Activated naive CD4-positive, alpha-beta T cell treated with anti-CD3 and anti-CD28 coated beads, Interleukin-2, amount 10 ng/mL, durations not matched to agents 7 days and 5 days (primary cell): Measurements from ENCODE around the gene TMEM245.

ENCODE experiments used
- CTCF ChIA-PET: fragments of 350-600 bp; sonication (Branson Sonifier 250); formaldehyde crosslinking; loops from one replicate; lab custom pipeline; 2021; ENCODE audit warnings: antibody characterized with exemption; lab: Charles Lee
- DNase-seq: peaks from one replicate; pipeline ENCODE4 v3.0.0-alpha.2; 2020
- H3K27ac Mint-ChIP-seq: one replicate; pipeline ENCODE4 v1.8.0; 2021; ENCODE audit warnings: mild to moderate bottlenecking, moderate library complexity, mixed read lengths
- H3K27me3 Mint-ChIP-seq: one replicate; pipeline ENCODE4 v1.8.0; 2021; ENCODE audit warnings: mild to moderate bottlenecking, mixed read lengths
- H3K36me3 Mint-ChIP-seq: one replicate; pipeline ENCODE4 v1.8.0; 2021; ENCODE audit warnings: mixed read lengths
- H3K4me1 Mint-ChIP-seq: one replicate; pipeline ENCODE4 v1.8.0; 2021; ENCODE audit warnings: mixed read lengths
- H3K4me3 Mint-ChIP-seq: one replicate; pipeline ENCODE4 v1.8.0; 2021; ENCODE audit warnings: mild to moderate bottlenecking, moderate library complexity, mixed read lengths
- H3K9me3 Mint-ChIP-seq: one replicate; pipeline ENCODE4 v1.8.0; 2021; ENCODE audit warnings: mixed read lengths

TMEM245 gene

DNA sequence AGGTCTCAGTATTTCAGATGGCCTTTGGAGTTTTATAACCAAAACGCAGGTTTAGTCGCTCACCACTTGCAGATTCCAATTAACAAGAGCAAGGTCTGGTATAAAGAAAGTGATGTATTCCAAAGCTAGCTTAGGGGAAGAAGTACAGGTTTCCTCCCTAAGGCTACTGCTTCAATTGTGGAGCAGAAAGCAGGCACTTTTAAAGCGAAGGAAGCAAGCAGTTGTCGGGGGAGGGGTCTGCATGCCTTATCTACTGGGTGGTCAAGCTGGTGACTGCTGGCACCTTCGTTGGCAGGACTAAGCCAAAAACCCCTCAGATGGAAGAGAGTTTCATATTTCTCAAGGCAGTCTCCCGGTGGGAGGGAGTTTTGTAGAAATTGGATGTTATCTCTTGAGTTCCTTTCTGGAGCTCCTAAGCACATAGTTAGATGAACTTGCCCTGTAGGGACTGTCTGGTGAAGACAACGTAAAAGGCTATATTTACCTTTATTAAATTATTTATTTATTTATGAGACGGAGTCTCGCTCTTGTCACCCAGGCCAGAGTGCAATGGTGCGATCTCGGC lies 1.6 kb upstream of the TMEM245 start:
- H3K4me3 Mint-ChIP-seq: no peak overlapping the region
- H3K36me3 Mint-ChIP-seq: peaks cover 16% of the 10 kb centered on the region
- CTCF ChIA-PET: interaction anchor here (0.6 kb wide), 1 partner anchor 172 kb away, joined by 3 read pairs; no protein-coding TSS in a partner anchor
- no peaks in the 10 kb centered on the region for H3K9me3 Mint-ChIP-seq
- no peaks in the 10 kb centered on the region for H3K27me3 Mint-ChIP-seq
- H3K4me1 Mint-ChIP-seq: peaks cover 40% of the 10 kb centered on the region
- no peak for DNase-seq
- H3K27ac Mint-ChIP-seq: no peak overlapping the region

DNA sequence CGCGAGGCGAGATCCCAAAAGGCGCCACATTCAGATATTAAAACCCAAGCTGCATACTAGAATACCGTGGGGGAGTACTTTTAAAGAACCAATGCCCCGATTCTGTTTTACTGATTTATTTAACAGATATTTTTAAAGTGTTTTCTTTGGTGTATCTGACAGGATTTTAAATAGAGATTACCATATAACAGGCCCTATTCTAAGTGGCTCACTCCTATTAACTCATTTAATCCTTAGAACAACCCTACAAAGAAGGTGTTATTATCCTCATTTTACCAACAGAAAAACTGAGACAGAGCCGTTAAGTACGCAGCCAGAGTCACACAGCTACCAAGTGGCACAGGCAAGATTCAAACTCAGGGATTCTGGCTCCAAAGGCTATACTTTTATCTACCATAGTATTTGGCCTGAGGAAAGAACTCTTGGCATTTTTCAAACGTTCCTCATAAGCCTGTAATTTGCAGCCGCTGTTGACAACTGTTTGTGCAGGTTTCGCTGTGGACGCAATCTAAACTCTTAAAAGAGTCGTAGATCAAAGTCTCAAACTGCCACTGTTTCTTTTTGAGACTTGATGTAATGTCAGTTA lies 550 bp upstream of the TMEM245 start:
- H3K27me3 Mint-ChIP-seq: no peaks in the 10 kb centered on the region
- no peak for DNase-seq
- H3K4me1 Mint-ChIP-seq: peaks cover 47% of the 10 kb centered on the region
- no peaks in the 10 kb centered on the region for H3K9me3 Mint-ChIP-seq
- CTCF ChIA-PET: interaction anchor here (0.6 to 1.7 kb wide), 4 partner anchors 13 to 109 kb away, joined by 3 to 4 read pairs (median 4); no protein-coding TSS in a partner anchor
- peak overlapping the region; percentile 76 for H3K27ac Mint-ChIP-seq
- H3K36me3 Mint-ChIP-seq: peaks cover 21% of the 10 kb centered on the region
- H3K4me3 Mint-ChIP-seq: peak overlapping the region; percentile 97

DNA sequence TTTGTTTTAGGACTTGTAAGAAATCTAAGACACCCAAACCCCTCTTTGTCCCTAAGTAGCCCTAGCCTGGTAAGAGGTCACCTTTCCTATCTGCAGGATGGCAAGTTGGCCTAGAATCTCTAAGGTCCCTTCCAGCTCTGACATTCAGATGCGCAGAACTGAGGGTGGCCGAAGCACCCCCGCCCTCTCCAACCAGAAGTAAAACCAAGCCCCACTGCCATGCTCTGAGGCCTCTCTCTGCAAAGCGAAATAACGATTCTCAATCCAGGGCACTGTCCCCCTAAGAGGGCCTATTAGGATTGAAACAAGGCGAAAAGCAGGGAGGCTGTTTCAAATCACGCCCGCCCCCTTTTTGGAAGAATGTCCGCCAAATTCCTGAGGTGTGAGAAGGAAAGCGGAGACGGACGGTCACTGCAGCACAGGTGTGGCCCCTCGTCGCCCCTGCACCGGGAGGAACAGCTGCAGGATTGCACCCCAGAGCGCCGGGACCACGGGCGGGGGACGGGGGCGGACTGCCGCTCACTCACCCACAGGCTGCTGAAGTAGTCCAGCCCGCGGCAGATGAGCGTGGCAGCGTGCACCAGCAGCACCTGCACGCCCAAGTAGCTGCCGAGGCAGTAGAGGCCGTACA lies 824 bp downstream of the TMEM245 start:
- Mint-ChIP-seq H3K9me3 (no peaks in the 10 kb centered on the region), H3K4me1 (peaks cover 60% of the 10 kb centered on the region), H3K4me3 (peak overlapping the region; percentile 97), H3K27me3 (no peaks in the 10 kb centered on the region), H3K36me3 (peaks cover 31% of the 10 kb centered on the region), H3K27ac (peak overlapping the region; percentile 90)
- CTCF ChIA-PET: interaction anchor here (0.7 to 1.9 kb wide), 6 partner anchors 10 to 107 kb away, joined by 3 to 9 read pairs (median 4); no protein-coding TSS in a partner anchor
- DNase-seq: peak; percentile 27

DNA sequence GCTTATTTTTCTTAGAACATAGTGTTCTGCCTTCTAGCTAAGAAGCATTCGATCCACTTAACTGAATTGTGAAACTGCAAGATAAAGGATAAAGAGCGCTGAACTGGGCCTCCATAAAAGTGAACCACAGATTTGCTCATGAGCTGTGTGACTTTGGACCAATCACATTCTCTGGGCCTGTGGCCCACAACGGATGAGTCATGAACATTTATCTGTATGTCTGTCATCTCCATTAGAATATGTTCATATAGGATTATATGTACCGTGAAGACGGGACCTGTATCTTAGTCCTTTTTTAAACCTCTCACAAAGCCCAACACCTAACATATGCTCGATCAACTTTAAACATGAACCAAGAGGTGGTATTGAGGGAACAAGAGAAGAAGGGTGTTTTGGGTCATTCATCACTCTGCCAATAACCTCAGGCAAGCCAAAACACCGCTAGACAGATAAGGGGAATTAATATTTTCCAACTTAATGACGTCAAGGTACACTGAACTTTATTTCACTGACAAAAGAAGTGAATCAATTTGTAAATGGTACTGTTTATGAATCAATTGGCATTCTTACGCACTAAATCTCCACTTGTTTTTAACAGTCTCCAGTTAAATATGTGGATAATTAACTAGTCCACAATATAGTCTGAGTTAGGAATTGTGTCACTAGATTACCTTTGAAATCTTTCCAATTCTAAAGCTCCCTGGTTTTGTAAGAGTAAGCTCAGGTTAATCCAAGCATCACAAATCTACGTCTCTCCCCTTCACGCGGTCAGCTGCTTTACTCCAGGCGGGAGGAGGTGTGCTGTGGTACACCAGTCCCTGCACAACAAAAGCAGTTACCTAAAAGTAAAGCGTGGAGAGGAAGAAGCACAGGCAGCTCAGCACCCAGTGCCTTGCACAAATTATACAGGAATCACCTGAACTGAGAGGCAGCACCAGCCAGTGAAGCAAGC lies 1.6 kb downstream of the TMEM245 start:
- Mint-ChIP-seq H3K36me3 (peaks cover 32% of the 10 kb centered on the region), H3K4me3 (peak overlapping the region; percentile 97), H3K27me3 (no peaks in the 10 kb centered on the region), H3K27ac (peak overlapping the region; percentile 90), H3K9me3 (no peaks in the 10 kb centered on the region), H3K4me1 (peaks cover 67% of the 10 kb centered on the region)
- CTCF ChIA-PET: interaction anchor here (0.7 to 1.9 kb wide), 6 partner anchors 9 to 164 kb away, joined by 3 to 9 read pairs (median 4); no protein-coding TSS in a partner anchor
- DNase-seq: peak; percentile 54

DNA sequence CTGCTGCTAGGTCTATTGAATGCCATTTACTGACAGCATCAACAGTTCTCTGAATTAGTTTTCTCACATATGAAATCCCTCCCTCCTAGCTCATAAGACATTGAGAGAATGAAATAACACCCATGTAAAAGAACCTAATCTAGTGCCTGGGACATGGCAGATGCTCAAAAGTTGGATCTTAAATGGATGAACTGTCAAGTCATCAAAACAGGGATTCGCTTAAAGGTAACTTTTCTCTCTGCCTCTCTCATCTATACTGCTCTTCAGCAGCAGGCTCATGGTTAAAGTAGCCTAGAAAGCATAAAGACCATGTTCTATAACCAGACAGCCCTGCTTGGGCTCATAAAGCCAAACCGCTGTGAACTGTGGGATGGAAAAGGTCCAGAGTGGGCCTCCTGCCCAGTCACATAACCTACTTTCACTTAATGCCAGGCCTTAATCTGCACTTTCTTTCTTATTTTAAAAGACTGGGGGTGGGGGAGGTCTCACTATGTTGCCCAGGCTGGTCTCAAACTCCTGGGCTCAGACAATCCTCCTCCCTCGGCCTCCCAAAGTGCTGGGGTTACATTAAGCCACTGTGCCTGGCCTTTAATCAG lies 3.7 kb downstream of the TMEM245 start:
- H3K27me3 Mint-ChIP-seq: no peaks in the 10 kb centered on the region
- H3K36me3 Mint-ChIP-seq: peaks cover 37% of the 10 kb centered on the region
- no peak overlapping the region for H3K27ac Mint-ChIP-seq
- CTCF ChIA-PET: no interaction called here
- H3K4me1 Mint-ChIP-seq: peaks cover 76% of the 10 kb centered on the region
- no peak for DNase-seq
- H3K9me3 Mint-ChIP-seq: no peaks in the 10 kb centered on the region
- H3K4me3 Mint-ChIP-seq: no peak overlapping the region

DNA sequence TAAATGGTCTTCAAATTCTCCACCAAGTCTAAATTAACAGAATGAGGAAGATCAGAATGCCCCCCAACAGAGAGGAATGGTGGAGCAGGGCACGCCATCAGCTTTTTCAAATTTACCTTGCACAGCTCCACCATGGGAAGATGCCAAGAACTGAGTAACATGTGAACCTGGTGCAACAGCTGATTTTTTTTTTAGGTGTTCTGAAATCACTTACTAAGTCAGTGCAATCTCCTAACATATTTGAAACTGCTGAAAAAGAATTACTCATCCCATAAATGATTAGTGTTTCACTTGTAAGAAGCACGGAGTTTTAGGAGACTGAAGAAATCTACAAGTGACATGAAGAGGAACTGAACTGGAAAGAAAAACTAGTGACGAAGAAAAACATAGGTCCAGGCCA lies 5.1 kb downstream of the TMEM245 start:
- H3K4me3 Mint-ChIP-seq: no peak overlapping the region
- H3K27ac Mint-ChIP-seq: no peak overlapping the region
- DNase-seq: no peak
- no peaks in the 10 kb centered on the region for H3K9me3 Mint-ChIP-seq
- CTCF ChIA-PET: no interaction called here
- H3K36me3 Mint-ChIP-seq: peaks cover 37% of the 10 kb centered on the region
- H3K4me1 Mint-ChIP-seq: peaks cover 75% of the 10 kb centered on the region
- H3K27me3 Mint-ChIP-seq: no peaks in the 10 kb centered on the region

DNA sequence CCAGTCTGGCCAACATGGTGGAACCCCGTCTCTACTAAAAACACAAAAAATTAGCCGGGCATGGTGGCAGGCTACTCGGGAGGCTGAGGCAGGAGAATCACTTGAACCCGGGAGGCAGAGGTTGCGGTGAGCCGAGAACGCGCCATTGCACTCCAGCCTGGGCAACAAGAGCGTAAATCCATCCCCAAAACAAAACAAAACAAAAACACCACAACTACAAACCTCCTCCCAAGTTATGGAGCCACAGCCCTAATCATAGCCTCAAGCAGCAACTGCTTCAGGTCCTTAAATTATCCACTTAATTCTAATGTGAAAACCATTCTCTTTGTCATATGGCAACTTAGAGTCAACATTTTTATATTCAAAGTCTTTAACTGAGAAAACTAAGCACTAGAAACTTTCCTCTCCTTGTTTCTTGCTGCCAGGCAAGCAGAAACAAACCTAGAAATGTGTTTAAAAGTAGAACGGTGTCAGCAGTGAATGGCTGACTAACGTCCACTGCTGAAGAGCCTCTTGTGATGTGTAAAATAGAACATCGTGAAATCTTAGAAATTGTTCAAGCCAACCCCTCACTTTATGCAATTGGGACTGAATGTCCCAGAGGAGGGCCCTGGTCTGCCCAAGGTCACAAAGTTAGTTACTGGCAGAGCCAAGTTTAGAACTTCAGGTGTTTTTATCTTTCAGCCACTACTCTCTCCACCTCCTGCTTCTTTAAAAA lies 5.7 kb downstream of the TMEM245 start:
- CTCF ChIA-PET: no interaction called here
- no peak overlapping the region for H3K27ac Mint-ChIP-seq
- H3K9me3 Mint-ChIP-seq: no peaks in the 10 kb centered on the region
- H3K4me1 Mint-ChIP-seq: peaks cover 79% of the 10 kb centered on the region
- no peaks in the 10 kb centered on the region for H3K27me3 Mint-ChIP-seq
- DNase-seq: no peak
- H3K36me3 Mint-ChIP-seq: peaks cover 37% of the 10 kb centered on the region
- no peak overlapping the region for H3K4me3 Mint-ChIP-seq

DNA sequence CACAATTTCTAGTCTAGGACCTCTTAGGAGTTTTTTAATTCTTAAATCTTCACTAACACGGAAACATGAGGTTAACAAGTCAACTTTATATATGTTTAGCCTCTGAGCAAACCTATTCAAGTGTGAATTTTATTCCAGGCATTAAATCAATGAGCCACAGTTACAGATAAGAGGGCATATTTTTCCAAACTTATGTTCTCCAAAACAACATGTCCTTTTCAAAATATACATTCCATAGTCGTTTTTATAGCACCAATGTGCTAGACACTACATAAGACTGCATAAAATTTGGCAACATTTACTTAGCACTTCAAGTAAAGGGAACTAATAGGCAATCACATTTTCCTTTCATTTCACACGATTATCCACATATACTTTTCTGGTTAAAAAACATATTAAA lies 6.5 kb downstream of the TMEM245 start:
- no peak overlapping the region for H3K4me3 Mint-ChIP-seq
- H3K36me3 Mint-ChIP-seq: peaks cover 33% of the 10 kb centered on the region
- H3K27ac Mint-ChIP-seq: no peak overlapping the region
- CTCF ChIA-PET: no interaction called here
- H3K27me3 Mint-ChIP-seq: no peaks in the 10 kb centered on the region
- no peaks in the 10 kb centered on the region for H3K9me3 Mint-ChIP-seq
- H3K4me1 Mint-ChIP-seq: peaks cover 84% of the 10 kb centered on the region
- DNase-seq: no peak

DNA sequence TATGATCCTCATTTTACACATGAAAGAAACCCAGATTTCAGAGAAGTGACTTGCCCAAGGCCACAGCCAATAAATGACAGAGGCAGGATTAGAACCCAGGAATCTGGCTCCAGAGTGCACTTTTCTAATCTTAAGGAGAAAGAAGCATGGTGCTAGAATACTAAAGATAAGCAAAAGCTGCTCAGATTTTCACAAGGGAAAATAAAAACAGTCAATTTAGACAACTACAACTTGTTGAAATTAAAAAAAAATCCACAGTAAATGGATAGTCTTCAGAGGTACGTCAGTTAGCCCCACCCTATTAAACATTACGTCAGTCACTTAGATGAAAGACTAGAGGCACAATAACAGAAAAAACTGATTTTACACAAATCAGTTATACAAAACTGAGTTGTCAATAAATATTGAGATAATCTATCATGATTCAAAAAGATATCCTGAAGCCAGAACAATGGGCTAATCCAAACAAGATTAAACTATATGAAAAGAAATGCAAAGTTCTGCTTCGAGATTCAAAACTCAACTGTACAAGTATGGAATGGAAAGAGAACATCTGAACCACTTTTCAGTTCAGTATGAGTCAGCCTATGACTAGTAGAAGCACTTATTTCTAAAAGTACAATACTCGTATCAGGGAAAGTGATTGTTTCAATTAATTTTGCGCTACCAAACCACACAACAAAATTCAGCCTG lies 9.3 kb downstream of the TMEM245 start:
- H3K4me3 Mint-ChIP-seq: peak overlapping the region; percentile 4
- no peaks in the 10 kb centered on the region for H3K27me3 Mint-ChIP-seq
- H3K9me3 Mint-ChIP-seq: no peaks in the 10 kb centered on the region
- H3K4me1 Mint-ChIP-seq: peaks cover 74% of the 10 kb centered on the region
- no peak for DNase-seq
- peak overlapping the region; percentile 82 for H3K27ac Mint-ChIP-seq
- CTCF ChIA-PET: no interaction called here
- H3K36me3 Mint-ChIP-seq: peaks cover 25% of the 10 kb centered on the region

DNA sequence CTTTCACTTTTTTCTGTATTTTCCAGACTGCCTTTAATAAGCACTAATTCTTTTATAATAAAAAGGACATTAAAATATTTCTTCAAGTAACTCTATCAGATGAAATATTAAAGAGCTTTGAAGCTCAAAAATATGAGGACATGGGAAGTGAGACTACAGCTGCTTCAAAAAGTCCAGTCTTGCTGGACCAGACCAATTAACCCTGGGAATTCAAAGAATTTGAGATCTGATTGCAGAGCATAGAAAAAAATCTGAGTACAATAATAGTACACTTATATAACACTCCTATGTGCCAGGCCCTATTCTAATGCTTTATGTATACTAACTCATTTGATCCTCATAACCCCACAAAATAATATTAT lies 9.8 kb downstream of the TMEM245 start:
- Mint-ChIP-seq H3K4me1 (peaks cover 71% of the 10 kb centered on the region), H3K9me3 (no peaks in the 10 kb centered on the region), H3K4me3 (no peak overlapping the region), H3K36me3 (peaks cover 30% of the 10 kb centered on the region), H3K27ac (no peak overlapping the region), H3K27me3 (no peaks in the 10 kb centered on the region)
- DNase-seq: no peak
- CTCF ChIA-PET: interaction anchor here (2.4 kb wide), 1 partner anchor 8 kb away, joined by 9 read pairs; no protein-coding TSS in a partner anchor

DNA sequence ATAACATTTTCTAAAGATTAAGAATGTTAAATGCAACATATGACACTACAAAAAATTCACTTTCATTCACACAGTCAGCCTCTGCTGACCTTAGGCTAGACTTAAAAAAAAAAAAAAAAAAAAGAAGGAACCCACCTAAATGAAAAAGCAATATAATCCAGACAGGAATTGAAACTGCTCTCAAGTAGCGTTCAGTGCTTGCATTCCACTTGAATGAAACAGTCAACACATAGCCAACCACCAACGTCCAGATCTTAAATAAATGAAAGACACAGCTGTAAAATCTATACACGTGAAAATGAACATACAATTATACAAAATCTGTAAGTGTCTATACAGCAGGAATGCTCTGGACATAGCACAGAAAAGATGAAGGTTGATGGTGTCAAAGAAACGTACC lies 11.4 kb downstream of the TMEM245 start:
- Mint-ChIP-seq H3K36me3 (peaks cover 31% of the 10 kb centered on the region), H3K9me3 (peaks cover 6% of the 10 kb centered on the region), H3K4me3 (no peak overlapping the region), H3K27ac (no peak overlapping the region), H3K27me3 (no peaks in the 10 kb centered on the region), H3K4me1 (peaks cover 60% of the 10 kb centered on the region)
- CTCF ChIA-PET: interaction anchor here (2.4 kb wide), 1 partner anchor 10 kb away, joined by 9 read pairs; no protein-coding TSS in a partner anchor
- DNase-seq: no peak

DNA sequence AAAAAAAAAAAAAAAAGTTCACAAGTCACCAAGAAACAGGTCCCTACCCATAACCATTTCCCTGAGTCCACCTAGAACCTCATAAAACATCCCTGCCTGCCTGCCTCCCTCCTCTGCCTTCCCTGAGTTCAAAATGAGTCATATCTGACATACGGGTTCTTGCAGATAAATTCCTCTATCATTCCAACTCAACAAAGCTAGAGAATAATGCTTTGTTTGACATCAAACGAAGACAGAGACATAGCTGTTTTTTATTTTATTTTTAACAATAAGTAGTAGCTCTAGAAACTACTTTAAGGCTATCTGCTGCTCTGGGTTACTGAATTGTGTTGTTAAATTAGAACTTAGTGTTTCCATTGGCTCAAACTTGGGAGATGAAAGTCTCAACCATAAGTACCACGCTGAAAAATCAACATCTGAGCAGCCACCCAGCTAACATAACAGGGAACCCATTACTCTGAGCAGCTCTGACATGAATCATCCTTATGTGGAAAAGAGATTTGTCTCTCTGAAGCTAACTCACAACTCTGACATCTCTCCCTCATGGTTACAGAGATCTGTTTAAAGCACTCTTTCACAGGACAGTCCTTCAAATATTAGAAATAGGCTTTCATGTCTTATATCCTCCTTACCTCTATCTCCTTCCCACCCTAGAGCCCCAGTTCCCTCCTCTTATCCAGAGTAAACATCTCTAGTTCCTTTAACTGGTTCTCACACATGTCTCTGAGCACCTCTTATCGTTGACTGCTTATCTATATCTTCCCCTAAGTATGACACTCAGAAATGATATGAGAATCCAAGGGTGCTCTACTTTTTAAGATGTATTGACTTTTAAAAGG lies 12.1 kb downstream of the TMEM245 start:
- Mint-ChIP-seq H3K9me3 (peaks cover 13% of the 10 kb centered on the region), H3K4me3 (no peak overlapping the region), H3K36me3 (peaks cover 38% of the 10 kb centered on the region), H3K4me1 (peaks cover 61% of the 10 kb centered on the region), H3K27ac (peak overlapping the region; percentile 9), H3K27me3 (no peaks in the 10 kb centered on the region)
- CTCF ChIA-PET: interaction anchor here (0.9 to 2.4 kb wide), 2 partner anchors 11 to 74 kb away, joined by 3 to 9 read pairs; no protein-coding TSS in a partner anchor
- DNase-seq: no peak
